GM19238 (cell line): ENCODE measurements around the gene CLSTN2.

Experiments used
- DNase-seq: peaks from one replicate; pipeline ENCODE4 v3.0.0; 2011; ENCODE audit warnings: low spot score; ENCODE audit not compliant: insufficient read length

CLSTN2 gene

DNA sequence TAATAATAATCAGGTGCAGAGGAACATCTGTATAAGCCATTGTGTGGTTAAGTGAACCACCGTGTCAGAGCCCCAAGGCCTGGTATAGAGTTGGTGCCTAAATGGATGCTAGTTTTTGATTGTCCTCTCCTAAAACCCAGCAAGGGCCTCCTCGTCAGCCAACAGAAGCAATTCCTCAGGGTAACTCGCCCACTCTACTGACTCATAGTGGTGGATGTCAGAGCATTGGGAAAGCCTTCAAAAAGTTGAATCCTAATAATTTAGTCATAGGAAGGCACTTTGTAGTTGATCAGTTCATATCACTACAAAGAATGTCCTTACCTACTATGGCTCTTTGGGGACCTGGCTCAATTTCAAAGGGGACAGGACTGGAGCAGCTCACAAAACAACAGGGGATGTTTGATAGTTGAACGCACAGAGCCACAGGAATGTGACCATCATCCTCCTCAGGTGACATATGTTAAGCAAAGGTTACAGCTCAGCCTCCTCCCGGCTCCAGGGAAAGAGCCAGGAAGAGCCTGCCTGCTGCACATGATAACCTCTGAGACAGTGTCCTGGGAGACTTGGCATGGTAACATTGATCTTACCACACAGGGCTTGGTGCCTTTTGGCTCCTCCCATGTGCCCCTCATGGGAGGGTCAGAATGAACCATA, 338.7 kb downstream of the CLSTN2 start:
- DNase-seq: no peak

DNA sequence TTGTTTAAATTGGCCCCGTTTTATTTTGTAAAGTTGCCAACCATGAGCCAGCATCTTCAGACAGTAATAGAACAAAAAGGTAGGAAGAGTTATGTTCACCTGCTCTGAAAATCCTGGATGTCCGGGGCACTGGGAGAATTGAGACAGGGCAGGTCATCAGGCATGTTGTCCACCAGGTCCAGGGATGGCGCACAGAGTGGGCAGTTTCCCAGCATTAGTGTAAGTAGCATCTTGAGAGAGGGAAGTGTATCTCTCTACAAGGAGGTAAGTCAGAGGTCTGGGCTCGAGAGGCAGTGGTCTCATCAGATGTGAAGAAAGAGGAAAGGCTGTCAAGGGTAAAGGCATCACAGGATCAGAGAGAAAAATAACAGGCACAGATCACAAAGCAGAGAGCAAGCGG, 339.4 kb downstream of the CLSTN2 start:
- no peak for DNase-seq

DNA sequence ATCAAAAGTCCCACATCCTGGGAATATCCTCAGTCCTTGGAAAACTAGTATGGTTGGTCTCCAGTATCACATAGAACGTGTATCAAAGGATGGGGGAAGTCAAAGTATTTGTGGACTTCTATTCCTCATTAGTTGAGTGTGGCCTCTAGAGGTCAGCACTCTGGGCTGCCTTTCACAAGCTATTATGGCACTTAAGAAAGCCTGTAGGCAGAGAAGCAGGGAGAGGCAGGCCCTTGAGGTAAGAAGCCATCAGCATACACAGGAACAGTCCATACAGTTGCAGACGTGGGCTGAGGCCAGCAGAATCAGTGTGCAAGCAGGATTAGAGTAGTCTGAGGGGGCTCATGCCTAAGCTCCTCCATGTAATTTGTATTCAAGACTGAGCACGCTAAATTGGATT, 341.7 kb downstream of the CLSTN2 start:
- no peak for DNase-seq

GRCh38 chr3:140277886-140278285, 342.9 kb downstream of the CLSTN2 start:
- no peak for DNase-seq

DNA sequence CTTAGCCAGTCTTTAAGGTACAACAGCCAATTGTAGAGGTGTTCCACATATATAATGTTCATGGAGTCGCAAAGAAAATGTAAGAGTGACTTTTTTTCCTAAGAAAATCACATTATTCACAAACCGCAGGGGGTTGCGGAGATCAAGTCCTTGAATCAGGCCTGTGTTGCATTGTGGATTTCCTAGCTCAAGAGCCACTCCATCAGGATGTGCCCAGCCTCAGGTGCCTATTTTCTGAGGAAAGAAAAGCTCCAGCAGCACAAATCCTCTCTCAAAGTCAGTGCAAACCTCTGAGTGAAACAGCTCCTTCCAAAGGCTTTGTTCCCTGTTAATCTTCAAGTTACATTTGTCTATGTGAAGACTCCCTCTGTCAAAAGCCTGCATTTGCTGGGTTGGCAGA, 349.4 kb downstream of the CLSTN2 start:
- no peak for DNase-seq

DNA sequence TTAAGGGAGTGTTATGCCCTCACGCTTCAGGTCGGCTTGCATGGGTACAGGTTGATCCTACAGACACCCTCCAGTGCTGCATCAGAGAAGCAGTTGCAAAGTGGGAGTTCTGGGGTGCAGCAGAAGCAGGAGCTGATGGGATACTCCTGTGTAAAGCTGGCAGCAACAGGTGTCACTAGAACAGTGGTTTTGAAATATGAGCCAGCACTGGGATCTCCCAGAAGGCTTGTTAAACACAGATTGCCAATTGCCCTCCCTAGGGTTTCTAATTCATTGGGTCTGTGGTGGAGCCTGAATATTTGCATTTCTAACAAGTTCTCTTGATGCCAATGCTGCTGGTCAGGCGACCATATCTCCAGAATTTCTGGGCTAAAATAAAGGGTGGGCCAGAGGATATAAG, 350.4 kb downstream of the CLSTN2 start:
- no peak for DNase-seq

- no peak for DNase-seq
These were observed 353.6 kb downstream of the CLSTN2 start for GRCh38 chr3:140288595-140288994.

DNA sequence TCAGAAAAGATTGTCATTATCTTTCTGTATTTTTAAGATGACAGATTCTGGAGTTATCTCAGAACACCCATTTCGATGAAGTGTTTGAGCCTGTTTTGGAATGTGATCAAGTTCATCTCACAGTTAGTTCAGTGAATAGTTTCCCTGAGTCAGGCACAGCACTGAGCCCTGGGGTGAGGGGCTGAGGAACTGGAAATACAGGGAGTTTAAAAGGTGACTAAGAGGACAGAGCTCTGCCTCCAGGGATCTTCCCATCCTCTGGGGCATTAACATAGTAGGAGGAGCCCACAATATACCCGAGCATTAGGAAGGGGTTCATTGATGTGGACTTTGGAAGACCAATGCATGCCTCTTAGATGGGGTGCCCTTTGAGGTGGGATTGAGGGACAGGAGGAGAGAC, 355.1 kb downstream of the CLSTN2 start:
- no peak for DNase-seq

- DNase-seq: no peak
These were observed 357.2 kb downstream of the CLSTN2 start for GRCh38 chr3:140292170-140292569.

- DNase-seq: no peak
These were observed 357.7 kb downstream of the CLSTN2 start for GRCh38 chr3:140292684-140293083.

- no peak for DNase-seq
These were observed 359.1 kb downstream of the CLSTN2 start for GRCh38 chr3:140294058-140294457.

GRCh38 chr3:140296796-140297352, 361.9 kb downstream of the CLSTN2 start:
- no peak for DNase-seq

DNA sequence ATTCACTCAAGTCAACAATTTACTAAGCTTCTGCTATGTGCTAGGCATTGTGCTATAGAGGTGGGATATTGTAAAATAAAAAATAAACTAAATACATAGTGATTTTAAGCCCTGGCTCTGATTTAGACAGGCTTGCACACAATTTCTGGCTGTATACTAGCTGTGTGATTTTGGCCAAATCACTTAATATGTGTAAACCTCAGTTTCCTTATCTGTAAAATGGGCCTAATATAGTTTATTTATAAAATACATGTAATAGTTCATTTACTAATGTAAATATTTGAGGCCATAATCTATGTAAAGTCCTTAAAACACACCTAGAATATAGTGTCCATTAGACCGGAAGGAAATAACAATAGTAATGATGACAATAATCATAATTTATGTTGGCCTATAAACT, 363.1 kb downstream of the CLSTN2 start:
- DNase-seq: no peak

DNA sequence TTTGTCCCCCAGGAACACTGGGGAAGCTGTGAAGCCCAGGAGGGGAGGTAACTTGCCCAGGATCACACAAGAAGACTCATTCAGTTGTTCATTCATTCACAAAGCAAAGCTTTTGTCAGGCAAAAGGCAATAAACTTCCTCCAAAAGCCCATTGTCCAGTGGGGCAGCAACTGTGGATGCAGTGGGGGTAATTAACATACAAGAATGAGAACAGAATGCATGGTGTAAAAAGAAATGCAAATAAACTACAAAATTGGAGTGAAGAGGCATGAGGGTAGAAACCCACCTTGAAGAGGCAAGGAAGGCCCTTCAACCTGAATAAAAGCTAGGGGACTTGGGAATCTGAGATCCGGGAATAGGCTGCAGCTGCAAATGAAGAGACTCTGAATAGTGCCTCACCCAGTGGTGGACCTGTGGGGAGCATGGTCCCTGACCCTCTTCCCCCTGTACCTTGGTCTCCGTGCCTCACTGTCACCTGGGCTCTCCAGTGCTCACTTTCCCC, 363.6 kb downstream of the CLSTN2 start:
- DNase-seq: no peak

- DNase-seq: no peak
These were observed 368.9 kb downstream of the CLSTN2 start for GRCh38 chr3:140303875-140304274.

DNA sequence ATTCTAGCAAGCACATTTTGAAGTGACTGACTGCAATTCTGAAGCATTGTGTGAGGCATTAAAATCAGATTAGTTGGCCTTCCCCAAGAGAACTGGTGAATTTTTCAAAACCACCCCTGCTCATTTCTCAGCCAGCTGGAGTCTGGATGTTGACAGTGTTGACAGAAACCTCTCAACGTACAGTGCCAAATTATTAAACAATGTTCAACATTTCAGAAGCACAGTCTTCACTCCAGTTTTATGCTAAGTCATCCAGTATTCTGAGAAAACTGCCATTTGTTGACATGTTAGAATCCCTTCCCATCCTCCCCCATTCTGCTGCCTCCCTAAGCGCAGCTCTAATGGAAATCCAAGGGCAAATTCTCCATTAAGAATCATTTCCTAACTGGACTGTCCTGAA, 373.6 kb downstream of the CLSTN2 start:
- DNase-seq: no peak

DNA sequence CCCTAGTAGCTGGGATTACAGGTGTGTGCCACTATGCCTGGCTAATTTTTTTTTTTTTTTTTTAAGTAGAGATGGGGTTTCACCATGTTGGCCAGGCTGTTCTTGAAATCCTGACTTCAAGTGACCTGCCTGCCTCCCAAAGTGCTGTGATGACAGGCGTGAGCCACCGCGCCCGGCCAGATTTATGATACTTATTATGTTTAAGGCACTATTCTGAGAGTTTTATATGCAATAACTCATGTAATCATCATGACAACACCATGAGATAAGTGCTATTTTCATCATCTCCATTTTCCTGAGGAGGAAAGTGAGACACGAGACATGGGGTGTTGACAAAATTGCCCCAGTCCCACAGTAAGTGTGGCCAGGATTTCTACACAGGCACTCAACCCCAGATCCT, 376.4 kb downstream of the CLSTN2 start:
- no peak for DNase-seq

DNA sequence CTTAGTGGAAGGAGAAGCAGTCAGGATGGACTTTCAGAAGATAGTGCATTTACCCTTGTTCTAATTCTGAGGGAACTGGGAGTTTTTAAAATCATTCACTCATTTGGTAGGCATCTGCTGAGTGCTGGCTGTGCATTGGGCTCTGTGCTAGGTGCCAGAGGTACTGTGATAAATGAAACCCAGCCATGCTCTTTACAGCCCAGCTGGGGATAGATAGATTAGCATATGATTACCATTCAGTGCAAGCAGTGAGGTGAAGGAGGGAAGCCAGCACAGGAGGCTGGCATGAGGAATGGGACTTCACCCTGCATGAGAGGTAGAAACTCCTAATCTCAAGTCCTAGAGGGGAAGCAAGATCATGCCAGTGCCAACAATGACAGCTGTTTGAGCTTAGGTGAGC, 381.0 kb downstream of the CLSTN2 start:
- no peak for DNase-seq

- no peak for DNase-seq
These were observed 381.5 kb downstream of the CLSTN2 start for GRCh38 chr3:140316466-140316865.

DNA sequence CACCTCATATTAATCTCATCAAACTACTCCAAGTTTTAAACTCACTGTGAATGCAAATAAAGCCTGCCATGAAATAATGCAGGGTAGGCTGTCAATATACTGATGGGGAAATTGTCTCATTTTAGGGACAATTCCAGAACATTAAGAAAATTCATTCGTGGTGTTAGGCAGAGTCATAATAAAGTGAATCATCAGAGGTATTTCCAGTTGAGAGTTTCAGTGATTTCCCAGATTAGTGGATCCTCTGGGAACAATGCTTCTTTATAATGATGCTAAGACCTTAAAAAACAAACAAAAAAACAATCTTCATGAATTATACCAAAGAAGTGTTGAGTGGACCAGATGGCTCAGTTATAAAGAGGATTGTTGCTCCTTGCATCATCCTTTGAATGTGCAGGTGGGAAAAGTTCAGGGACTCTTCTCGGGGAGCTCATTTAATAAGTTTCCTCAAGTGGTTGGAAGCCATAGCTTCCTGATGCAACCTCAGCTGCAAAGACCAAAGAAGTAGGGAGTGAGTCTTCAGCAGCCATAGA, 381.9 kb downstream of the CLSTN2 start:
- DNase-seq: no peak

GRCh38 chr3:140319739-140320138, 384.8 kb downstream of the CLSTN2 start:
- no peak for DNase-seq

DNA sequence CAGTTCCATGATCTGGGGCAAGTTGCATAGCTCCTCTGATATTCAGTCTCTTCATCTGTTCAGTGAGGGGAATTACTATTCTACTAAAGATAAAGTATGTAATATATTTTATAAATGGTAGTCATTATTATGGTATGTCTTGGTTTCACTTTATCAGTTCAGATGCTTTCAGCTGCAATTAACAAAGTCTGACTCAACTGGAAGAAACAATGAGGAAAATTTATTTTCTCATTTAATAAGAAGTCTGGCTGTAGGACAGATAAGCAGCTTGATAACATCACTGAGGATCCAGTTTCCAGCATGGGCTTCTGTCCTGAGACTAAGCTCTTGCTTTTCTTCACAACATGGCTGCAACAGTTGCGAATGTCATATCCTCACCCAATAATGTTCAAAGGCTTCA, 388.6 kb downstream of the CLSTN2 start:
- no peak for DNase-seq

DNA sequence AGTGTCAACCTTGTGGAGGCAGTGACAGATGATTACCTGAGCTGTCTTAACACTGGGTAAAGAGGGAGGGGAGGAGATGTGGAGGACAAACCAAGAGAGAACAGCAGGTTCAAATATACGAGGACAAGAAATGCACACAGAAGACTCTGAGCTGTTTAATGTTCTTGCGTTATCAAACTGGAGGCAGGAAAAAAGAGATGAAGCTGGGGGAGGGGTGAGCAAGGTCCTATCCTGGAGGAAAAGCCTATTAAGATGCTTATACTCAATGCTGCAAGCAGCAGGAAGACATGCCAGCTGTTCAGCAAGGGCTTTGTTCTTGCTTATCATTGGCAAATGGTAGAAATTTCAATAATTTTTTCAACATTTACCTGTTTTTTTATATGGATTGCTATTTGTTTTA, 397.1 kb downstream of the CLSTN2 start:
- no peak for DNase-seq
